OCI-LY3 (cell line): ENCODE measurements around the gene RCOR2.

Source experiments
- CTCF ChIP-seq: fragments of 200-600, 300-600 bp; sonication (generic); IDR thresholded peaks from 2 replicates; pipeline ENCODE4 v1.5.1; 2014; ENCODE audit warnings: antibody characterized with exemption, low read length, low read depth
- EZH2phosphoT487 ChIP-seq: fragments of 200-600 bp; shearing (Covaris generic); IDR thresholded peaks from 2 replicates; pipeline ENCODE4 v1.6.1; 2018; ENCODE audit warnings: antibody characterized with exemption, mixed run types, low read depth

GRCh38 chr11:63892228-63892627 is 24.7 kb downstream of the RCOR2 start:
- no peak for TF ChIP-seq CTCF
- no peak for TF ChIP-seq EZH2phosphoT487
